GM19238 (cell line): Measurements from ENCODE around the gene ROBO1.

Experiments used
- DNase-seq: peaks from one replicate; pipeline ENCODE4 v3.0.0; 2011; ENCODE audit warnings: low spot score; ENCODE audit not compliant: insufficient read length

ROBO1 gene

DNA sequence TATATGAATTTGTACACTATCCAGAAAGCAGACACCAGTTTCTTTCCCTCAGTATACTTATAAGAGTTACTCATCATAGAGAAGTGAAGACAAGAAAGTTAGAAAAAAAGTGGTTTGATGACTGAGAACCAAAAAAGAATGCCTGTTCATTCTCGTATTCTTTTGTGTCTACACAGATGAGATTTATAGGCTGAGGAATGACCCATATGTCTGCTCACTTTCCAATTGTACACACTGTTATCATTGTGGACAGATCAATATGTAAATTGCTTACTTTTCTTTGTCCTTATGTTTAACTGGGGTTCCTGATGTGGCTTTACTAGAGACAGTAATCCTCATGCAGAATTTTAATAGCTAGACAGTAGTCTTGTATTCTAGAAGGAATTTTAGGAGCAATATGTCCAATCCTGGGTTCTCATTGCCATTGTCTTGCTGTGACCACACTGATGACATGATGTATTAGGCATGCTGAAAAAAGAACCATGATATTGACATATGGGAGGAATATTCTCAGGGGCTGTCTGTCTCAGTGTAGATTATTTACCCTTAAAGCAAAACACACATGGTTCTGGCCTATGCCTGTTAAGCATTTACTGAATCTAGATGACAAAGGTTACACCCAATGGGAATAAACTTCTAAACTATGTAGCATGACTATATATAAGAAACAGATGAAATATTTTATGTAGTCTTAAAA is 669.7 kb downstream of the ROBO1 start:
- no peak for DNase-seq

DNA sequence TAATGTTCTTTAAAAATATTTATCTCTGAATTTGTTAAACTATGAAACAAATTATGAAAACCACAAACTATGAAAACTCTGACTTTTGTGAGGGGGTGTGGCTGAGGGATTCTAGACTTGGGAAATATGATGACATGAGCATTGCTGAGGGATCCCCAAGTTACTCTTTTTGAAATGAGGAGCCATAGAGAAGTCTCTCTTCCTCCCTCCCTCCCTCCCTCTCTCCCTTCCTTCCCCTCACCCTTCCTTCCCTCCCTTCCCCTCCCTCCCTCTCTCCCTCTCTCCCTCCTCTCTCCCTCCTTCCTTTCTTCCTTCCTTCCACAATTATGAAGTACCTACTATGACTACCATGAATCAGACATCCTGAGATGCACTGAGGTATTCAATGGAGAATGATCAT is 673.1 kb downstream of the ROBO1 start:
- no peak for DNase-seq

DNA sequence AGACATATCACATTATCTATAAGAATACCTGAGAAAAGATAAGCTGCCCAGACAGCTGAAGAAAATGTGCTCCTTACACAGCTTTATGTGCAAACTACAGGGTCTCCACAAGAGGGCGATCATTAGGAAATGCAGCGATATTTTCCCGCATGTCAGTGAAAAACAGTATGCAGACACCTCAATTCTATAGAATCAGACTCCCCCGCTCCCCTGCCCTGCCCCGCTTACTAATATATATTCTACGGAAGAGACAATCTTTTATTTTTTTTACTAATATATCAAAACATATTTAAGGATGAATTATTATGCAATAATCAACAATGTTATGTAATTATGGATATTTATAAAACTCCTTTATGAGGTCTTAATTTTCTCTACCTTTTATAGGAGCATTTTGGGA is 681.3 kb downstream of the ROBO1 start:
- DNase-seq, result no peak

DNA sequence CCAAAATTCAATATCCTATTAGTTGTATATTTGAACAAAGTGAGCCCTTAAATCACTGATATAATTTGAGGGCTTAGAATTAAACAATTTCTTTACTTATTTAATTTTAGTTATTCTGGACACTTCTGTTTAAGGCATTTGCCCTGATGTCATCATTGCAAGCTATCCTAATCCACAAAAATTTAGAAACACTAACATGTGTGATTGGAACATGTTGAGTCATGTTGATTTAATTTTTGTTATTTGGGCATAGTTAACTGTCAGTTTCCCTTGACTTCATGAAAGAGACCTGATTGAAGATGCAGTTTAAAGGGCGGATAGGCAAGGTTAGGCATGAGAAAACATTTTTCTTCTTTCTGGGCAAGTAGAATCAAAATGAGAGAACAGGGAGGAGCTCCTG is 682.6 kb downstream of the ROBO1 start:
- no peak for DNase-seq

DNA sequence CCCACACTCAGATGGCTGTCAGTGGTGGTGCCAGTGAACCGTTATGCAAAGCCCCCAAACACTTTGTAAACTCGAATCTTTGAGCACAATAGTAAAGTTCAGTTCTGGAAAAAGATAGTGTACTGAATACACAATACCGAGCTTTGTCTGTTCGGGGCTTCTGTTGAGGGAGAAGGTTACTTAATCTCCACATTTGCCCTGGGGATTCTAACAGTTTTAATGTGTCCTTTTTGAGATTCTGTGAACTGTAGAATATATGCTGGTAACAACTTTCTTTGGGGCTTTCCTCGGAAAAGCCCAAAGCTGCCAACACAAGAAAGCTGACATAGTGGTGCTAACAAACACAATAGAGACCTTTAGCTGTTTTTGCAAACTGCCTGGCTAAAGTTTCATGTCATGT is 686.5 kb downstream of the ROBO1 start:
- DNase-seq, result no peak

DNA sequence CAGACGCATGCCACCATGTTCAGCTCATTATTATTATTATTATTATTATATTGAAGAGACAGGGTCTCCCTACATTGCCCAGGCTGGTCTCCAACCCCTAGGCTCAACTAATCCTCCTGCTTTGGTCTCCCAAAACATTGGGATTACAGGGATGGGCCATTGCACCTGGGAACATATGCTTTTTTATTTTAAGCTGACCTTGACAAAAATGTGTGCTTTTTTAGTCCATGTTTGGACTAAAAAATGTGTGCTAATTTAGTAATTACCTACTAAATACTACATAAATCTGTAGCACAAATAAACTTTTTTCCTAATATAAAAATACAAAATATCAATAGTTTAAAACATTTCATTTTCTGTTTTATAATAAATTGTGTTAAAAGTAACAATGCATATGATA is 693.2 kb downstream of the ROBO1 start:
- DNase-seq, result no peak

DNA sequence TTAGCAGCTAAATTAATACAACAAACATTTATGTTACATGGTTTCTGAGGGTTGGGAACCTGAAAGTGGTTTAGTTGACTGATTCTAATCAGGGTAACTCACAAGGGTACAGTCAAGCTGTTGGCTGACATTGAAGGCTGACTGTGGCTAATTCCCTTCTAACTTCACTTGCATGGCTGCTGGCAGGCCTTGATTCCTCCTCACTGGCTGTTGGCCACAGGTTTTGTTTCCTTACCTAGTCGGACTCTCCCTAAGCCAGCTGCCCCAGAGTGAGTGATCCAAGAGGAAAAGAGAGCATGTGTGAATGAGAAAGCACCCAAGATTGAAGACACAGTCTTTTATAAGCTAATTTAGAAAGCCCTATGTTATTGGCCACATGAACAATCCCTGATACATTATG is 700.1 kb downstream of the ROBO1 start:
- no peak for DNase-seq

DNA sequence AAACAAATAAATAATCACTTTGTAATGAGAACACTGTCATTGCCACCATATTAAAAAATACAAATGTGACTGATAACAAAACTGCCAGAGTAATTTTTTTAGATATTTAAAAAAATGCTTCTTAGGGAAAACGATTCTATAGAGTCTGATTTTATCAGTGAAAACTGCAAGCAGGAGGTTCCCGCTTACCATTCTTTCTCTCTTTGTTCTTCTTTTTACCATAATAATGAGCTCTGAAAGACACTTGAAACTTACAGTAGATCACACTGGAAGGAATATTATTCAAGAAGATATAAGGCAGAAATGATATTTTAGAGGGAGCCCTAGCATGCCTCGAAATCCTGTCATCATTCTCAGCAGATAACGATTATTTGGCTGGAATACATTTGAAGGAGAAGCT is 701.3 kb downstream of the ROBO1 start:
- DNase-seq, result no peak

DNA sequence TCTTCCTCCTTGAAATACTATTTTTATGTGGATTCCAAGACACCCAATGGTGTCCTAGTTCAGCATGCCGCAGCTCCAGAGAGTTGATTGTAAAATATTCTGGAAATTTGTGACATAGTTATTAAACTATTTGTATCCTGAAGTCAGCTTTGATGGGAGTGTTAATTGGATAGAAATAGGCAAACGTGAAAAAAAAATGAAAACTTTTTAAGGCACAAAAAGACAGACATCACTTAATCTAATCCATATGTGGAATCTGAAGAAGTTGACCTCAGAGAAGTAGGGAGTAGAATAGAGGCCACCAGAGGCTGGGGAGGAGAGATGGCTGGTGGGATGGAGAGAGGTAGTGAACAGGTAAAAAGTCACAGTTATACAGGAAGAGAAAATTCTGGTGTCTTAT is 704.2 kb downstream of the ROBO1 start:
- no peak for DNase-seq

DNA sequence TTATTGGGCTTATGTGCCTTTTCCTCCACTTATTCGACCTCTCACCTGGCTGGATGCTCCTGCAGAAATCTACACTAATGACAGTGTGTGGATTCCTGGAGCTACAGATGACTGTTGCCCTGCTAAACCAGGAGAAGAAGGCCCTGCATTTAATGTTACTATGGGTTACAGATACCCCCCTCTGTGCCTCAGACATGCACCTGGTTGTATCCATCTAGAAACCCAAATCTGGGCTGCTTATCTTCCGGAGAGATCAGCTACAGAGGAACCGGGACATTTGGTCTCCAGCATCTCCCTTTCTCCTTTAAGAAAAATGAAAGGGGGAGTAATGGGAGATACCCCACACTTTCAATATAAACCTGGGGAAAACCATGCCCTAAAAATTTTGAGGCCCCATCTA is 710.0 kb downstream of the ROBO1 start:
- DNase-seq, result no peak

DNA sequence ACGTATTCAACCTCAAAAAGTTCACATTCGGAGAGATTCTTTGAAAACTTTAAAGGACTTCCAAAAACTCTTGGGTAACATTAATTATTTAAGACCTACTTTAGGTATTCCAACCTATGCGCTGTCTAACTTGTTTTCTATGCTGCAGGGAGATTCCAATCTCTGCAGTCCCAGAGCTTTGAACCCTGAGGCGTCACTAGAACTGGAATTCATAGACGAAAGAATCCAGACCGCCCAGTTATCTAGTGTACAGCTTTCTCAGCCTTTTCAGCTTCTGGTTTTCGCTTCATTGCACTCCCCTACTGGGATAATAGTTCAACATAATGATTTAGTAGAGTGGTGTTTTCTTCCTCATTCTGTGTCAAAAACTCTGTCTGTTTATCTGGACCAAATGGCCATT is 711.3 kb downstream of the ROBO1 start:
- no peak for DNase-seq

DNA sequence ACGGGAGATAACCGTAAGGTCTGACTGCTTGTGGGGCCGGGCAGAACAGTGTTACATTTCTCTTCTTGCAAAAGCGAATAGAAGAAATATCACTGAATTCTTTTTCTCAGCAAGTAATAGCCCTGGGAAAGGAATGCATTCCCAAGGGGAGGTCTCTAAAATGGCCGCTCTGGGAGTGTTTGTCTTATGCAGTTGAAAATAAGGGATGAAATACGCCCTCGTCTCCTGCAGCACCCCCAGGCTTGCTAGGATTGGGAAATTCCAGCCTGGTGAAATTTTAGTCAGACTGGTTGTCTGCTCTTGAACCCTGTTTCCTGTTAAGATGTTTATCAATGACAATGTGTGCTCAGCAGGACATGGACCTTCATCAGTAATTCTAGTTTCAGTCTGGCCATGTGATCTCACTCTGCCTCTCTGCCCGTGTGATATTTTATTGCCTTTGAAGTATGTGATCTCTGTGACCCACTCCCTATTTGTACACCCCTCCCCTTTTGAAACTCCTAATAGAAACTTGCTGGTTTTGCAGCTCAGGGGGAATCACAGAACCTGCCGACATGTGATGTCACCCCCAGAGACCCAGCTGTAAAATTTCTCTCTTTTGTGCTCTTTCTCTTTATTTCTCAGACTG is 715.6 kb downstream of the ROBO1 start:
- no peak for DNase-seq

DNA sequence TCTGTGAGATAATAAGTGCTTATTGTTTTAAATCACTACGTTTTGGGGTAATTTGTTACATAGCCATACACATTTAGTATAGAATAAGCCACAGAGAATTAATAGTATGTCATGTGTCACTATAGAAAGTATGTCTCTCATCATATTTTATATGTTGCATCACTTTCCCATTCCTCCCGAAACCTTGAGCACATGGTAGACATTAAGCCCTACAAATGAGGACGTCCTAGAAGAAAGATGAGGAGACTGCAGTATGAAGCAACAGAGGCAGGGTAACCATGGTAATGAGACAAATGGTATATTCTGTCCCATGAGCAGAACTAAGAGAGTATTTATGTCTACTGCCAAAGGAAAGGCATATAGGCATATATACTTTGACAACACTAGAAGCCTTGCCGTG is 720.2 kb downstream of the ROBO1 start:
- no peak for DNase-seq

DNA sequence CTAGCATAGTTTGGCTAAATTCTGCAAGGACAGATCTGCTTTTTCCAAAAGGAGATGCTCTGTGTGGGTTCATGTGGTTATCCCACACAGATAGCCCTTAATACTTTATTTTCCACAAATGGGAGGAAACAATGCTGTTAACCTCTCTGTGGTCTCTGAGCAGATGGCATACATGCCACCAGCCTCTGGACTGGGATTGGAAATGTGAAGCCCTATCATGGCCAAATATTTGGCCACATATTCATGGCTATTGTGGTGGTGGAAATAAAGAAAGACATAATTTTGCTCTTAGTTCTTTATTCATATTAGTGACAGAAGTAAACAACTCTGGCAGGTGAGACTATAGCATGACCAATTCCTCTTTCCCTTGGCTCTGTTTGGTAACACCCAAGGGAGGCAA is 726.2 kb downstream of the ROBO1 start:
- no peak for DNase-seq

DNA sequence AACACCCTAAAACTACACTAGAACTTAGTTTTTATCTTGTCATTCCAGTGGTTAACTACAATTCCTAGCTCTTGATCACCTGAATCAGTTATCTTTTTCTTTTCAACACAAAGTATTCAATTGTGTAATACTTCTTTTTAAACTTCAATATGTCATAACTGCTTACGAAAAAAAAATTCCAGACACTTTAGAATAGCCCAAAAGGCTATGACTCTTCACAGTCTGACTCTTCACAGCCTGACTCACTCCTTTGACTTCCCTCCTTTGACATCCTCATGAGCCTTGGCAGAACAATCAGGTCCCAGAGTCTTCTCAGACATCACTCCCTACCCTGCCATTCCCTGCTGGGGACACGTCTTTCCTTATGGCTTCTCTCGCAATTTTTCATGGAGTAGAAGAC is 727.1 kb downstream of the ROBO1 start:
- DNase-seq, result no peak

DNA sequence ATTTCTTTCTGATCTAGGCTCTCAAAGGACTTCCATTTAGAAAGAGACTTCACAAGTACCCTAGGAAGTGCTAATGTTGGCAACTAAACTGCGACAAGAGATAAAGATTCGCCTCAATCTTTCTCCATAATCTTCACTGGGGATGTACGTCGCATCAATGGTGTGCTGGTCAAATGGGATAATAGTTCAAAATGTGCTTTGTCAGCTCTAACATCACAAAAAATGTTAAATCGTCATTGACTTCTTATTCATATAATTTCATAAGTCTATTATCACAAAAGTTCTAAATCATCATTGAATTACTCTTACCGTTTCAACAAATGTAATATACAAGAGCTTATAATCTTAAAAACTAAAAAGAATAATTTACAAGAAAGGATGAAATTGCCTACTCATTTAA is 727.7 kb downstream of the ROBO1 start:
- no peak for DNase-seq

DNA sequence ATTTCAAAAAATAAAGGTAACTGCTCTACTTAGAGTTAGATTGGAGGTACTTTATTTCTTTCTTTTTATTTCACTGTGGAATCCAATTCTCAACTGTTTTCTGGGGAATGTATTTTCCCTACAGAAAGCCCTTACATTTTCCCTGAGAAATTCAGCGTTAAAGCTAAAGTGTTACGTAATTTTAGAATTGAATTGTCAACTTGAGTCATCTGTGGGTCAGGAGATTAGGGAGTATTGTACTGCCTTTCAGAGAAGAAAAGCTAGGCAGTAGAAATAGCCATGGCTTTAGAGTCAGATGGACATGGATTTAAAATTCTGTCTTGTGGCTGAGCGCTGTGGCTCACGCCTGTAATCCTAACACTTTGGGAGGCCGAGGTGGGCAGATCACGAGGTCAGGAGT is 728.6 kb downstream of the ROBO1 start:
- DNase-seq, result no peak

DNA sequence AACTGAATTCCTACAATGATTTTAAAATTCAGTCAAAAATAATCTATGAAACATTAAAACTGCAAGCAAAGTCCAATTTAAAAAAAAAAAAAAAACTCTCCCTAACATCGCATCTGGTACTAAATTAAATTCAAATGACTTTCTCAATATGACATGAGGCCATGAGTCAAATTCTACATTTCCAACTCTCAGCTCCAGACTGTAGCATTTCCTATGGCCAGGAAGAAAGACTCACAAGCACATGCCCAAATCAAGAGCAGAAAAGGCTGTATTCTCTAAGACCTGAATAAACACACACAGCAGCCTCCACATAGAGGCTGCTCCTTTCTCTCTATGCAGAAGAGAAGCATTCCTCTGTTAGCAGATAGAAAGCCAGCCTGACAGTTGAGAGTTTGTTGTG is 729.2 kb downstream of the ROBO1 start:
- DNase-seq, result no peak

DNA sequence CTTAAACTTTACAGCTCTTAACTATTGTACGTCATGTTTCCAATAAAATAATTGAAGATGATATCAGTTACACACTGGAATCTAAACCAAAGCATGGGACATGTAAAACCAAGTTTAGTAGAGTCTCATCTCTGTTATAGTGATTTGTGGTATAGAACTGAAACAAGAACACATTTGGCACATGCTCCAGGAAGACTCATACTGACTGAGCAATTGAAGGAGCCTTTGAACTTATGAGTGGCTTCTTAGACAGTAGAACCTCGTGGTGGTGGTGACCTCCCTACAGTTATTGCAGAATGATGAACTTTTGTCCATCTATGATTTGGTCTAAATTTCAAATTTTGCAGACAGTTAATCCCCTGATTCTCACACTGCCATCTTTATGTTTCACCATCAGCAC is 729.7 kb downstream of the ROBO1 start:
- no peak for DNase-seq

DNA sequence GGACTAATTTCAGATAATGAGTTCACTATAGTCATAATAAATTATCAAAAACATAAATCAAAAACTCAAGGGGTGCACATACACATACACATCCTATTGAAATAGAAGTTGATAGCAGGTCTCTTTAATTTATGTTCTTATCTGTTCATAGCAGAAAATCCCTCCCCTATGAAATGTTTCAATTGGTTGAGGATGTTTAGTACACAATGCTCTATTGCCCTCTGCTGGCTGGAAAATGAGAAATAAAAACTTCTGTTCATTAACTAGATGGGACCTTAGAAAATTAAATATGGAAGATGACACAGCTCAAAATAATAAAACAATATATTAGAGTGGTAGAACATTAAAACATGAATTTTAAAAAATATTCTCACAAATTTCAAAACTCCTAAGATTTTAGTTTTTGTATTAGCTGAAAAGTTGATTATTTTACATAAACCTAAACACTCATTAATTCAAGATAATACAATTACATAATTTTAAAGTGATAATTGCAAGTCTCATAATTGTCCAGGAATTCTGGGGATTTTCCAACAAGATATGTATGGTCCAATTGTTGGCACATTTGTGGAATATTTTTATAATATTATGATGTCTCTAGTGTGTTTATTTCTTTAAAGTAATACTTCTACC is 735.0 kb downstream of the ROBO1 start:
- no peak for DNase-seq

DNA sequence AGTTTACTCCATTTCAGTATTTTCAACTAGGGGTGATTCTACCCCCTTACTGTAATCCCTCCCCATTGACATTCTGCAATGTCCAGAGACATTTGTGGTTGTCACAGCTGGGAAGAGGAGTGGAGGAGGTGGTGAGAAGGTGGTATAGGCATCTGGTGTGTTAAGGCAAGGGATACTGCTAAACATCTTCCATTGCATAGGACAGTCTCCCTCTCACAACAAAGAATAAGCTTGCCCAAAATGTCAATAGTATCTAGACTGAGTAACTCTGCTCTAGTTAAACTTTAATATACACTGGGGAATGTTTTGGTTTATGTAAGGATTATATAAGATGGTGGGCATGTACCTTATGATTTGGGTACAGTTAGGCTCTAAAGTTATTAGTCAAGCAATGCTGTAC is 737.6 kb downstream of the ROBO1 start:
- DNase-seq, result no peak

DNA sequence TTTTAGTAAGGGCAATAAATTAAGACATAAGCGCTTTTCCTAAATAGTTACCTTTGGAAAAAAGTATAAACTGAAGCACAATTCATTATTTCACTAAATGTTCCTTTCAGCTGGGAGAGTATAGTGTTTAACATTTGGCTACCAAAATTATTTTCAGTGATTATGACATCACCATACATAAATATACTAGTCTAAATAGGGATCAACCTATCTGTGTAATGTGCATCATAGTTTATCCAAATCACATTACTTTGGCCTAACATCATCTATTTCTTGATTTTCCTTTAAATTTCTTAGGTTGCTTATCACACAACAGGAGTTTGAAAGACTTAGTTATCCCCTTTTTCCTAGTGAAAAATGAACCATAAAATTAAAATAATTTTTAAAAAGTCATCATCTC is 738.9 kb downstream of the ROBO1 start:
- DNase-seq, result no peak

DNA sequence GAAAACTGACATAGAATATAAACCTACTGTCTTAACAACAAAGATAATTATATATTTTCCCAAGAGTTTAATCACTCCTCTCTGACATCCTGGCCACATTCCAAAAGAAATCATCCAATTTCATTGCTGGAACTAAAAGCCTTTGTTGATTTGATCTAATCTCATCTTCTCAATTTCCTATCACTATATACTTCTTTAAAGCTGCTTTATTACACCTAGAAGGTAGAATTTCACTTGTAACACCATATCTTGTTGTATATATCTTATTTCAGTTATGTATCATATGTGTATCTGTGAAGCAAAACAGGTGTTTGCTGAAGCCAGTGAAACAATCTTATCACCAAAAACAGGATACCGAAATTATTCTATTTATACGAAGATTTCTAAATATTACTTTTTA is 740.2 kb downstream of the ROBO1 start:
- DNase-seq, result no peak

DNA sequence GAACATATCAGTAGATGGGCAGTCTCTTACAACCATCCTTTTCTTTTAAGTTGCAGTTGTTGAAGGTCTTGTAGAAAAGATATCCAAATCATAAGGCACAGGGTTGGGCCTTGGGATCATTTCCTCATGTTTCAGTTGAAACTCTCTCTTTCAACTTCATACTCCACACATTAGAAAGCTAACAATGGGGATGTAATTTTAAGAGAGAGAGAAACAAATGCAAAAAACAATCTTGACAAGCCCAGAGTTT is 747.9 kb downstream of the ROBO1 start:
- no peak for DNase-seq
